HCT116 (cell line): ENCODE data around the gene PRDM11.

Experiments
- CTCF ChIP-seq, 3 experiments: fragments of 200-600 bp in 1 of 3; sonication (generic) in 1 of 3; IDR thresholded peaks in 2 of 3; conservative IDR thresholded peaks in 1 of 3; 2 replicates each; pipeline ENCODE4 v1.5.1; 2012 to 2017; ENCODE audit warnings: low read depth in 2 of 3, low read length in 2 of 3, antibody characterized with exemption in 1 of 3, borderline replicate concordance in 1 of 3, control low read depth in 1 of 3, mild to moderate bottlenecking in 1 of 3, mixed read lengths in 1 of 3, mixed run types in 1 of 3, moderate library complexity in 1 of 3; ENCODE audit not compliant: insufficient read depth in 1 of 3
- EZH2 ChIP-seq: fragments of 200-600 bp; sonication (generic); IDR thresholded peaks from 2 replicates; pipeline ENCODE4 v1.6.1; 2017; ENCODE audit warnings: antibody characterized with exemption, mixed run types
- EZH2phosphoT487 ChIP-seq: fragments of 200-600 bp; IDR thresholded peaks from 2 replicates; pipeline ENCODE4 v1.6.1; 2018; ENCODE audit warnings: antibody characterized with exemption, borderline replicate concordance
- MAX ChIP-seq: IDR thresholded peaks from 2 replicates; pipeline ENCODE4 v1.6.1; 2012
- POLR2AphosphoS5 ChIP-seq: IDR thresholded peaks from 2 replicates; pipeline ENCODE4 v1.6.1; 2011; ENCODE audit warnings: mild to moderate bottlenecking, low read depth, low read length, moderate library complexity
- RAD21 ChIP-seq: IDR thresholded peaks from 2 replicates; pipeline ENCODE4 v1.6.1; 2012; ENCODE audit warnings: low read depth, mild to moderate bottlenecking
- REST ChIP-seq: IDR thresholded peaks from 2 replicates; pipeline ENCODE4 v1.6.1; 2012; ENCODE audit warnings: low read depth
- SIN3A ChIP-seq: IDR thresholded peaks from 2 replicates; pipeline ENCODE4 v1.6.1; 2012; ENCODE audit warnings: low read depth
- SP1 ChIP-seq: IDR thresholded peaks from 2 replicates; pipeline ENCODE4 v1.6.1; 2012; ENCODE audit warnings: low read depth
- SRF ChIP-seq: IDR thresholded peaks from 2 replicates; pipeline ENCODE4 v1.6.1; 2012; ENCODE audit warnings: low read depth
- YY1 ChIP-seq: IDR thresholded peaks from 2 replicates; pipeline ENCODE4 v1.6.1; 2011; ENCODE audit warnings: low read length, low read depth, moderate library complexity, mild to moderate bottlenecking; ENCODE audit not compliant: insufficient replicate concordance; ENCODE audit errors: extremely low read depth
- TF ChIP-seq, protein P1 (sequence below): IDR thresholded peaks from 2 replicates; pipeline ENCODE4 v1.6.1; 2012

- no peak for TF ChIP-seq SP1
- no peak for TF ChIP-seq EZH2phosphoT487
- peak; percentile 88 to 97 (median 90) for TF ChIP-seq CTCF (IDR thresholded peaks at IDR 0.05 in 2 of 3, conservative IDR thresholded peaks at IDR 0.05 in 1 of 3; ENCODE audit: borderline replicate concordance in 1 of 3, insufficient read depth in 1 of 3, low read depth in 2 of 3, low read length in 2 of 3)
- TF ChIP-seq, protein P1, sequence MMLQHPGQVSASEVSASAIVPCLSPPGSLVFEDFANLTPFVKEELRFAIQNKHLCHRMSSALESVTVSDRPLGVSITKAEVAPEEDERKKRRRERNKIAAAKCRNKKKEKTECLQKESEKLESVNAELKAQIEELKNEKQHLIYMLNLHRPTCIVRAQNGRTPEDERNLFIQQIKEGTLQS, result no peak
- TF ChIP-seq REST, result no peak
- TF ChIP-seq POLR2AphosphoS5, result peak; percentile 38
- no peak for TF ChIP-seq SIN3A
- peak; percentile 36; the same call in 1 of the 2 replicates for TF ChIP-seq MAX
- no peak for TF ChIP-seq YY1
- TF ChIP-seq SRF, result no peak
- no peak for TF ChIP-seq EZH2
- TF ChIP-seq RAD21, result peak; percentile 88
Observed at GRCh38 chr11:45252134-45252856, 105.9 kb downstream of the PRDM11 start.
